ENCODE data around the gene PRH2. TPM values are rescaled to one million over a fixed set of nuclear protein-coding genes. Genes with fewer than 3 reads are reported as not detected.

Gene PRH2
- total RNA-seq, 2 experiments from 2014 or later, result not detected

- ATAC-seq, result no peak
- POLR2A ChIA-PET, result no interaction called here
Measured at GRCh38 chr12:10910380-10910779, 18.7 kb upstream of the PRH2 start.

GRCh38 chr12:10919809-10920208, 9.2 kb upstream of the PRH2 start:
- Mint-ChIP-seq H3K27ac (no peak overlapping the region), H3K36me3 (ENCODE audit: low read depth) (no peaks in the 10 kb centered on the region), H3K9me3 (no peaks in the 10 kb centered on the region), H3K27me3 (no peaks in the 10 kb centered on the region), H3K4me3 (no peak overlapping the region), H3K4me1 (ENCODE audit: low read depth) (no peaks in the 10 kb centered on the region)
- no peak for TF ChIP-seq CTCF (IDR thresholded peaks at IDR 0.05)
- DNase-seq (no peak), ATAC-seq (no peak)
- ChIA-PET POLR2A (no interaction called here), CTCF (no interaction called here)
- intact Hi-C loops (cut with micrococcal nuclease), result no loop called here

More at GRCh38 chr12:10910380-10910779, 18.7 kb upstream of the PRH2 start:
- intact Hi-C loops (cut with micrococcal nuclease), result no loop called here
- no peak for DNase-seq
- Mint-ChIP-seq H3K4me1 (ENCODE audit: low read depth) (peaks cover 2% of the 10 kb centered on the region), H3K36me3 (ENCODE audit: low read depth) (peaks cover 6% of the 10 kb centered on the region), H3K27me3 (no peaks in the 10 kb centered on the region), H3K4me3 (no peak overlapping the region), H3K9me3 (peaks cover 13% of the 10 kb centered on the region), H3K27ac (no peak overlapping the region)
- CTCF ChIA-PET, result no interaction called here
- no peak for TF ChIP-seq CTCF (IDR thresholded peaks at IDR 0.05)

- Mint-ChIP-seq H3K36me3 (ENCODE audit: low read depth) (no peaks in the 10 kb centered on the region), H3K27me3 (no peaks in the 10 kb centered on the region), H3K9me3 (no peaks in the 10 kb centered on the region), H3K27ac (no peak overlapping the region), H3K4me1 (ENCODE audit: low read depth) (no peaks in the 10 kb centered on the region), H3K4me3 (no peak overlapping the region)
- DNase-seq (no peak), ATAC-seq (no peak)
- no peak for TF ChIP-seq CTCF (IDR thresholded peaks at IDR 0.05)
- ChIA-PET CTCF (no interaction called here), POLR2A (no interaction called here)
- intact Hi-C loops (cut with micrococcal nuclease), result no loop called here
Measured at GRCh38 chr12:10926269-10926668, 2.8 kb upstream of the PRH2 start.

GRCh38 chr12:10936506-10936905, 7.5 kb downstream of the PRH2 start:
- Mint-ChIP-seq H3K4me3 (no peak overlapping the region), H3K27ac (no peak overlapping the region), H3K27me3 (no peaks in the 10 kb centered on the region), H3K9me3 (no peaks in the 10 kb centered on the region), H3K36me3 (ENCODE audit: low read depth) (peaks cover 2% of the 10 kb centered on the region), H3K4me1 (ENCODE audit: low read depth) (peaks cover under 1% of the 10 kb centered on the region)
- no peak for TF ChIP-seq CTCF (IDR thresholded peaks at IDR 0.05)
- CTCF ChIA-PET, result no interaction called here
- POLR2A ChIA-PET, result no interaction called here
- ATAC-seq, result no peak
- DNase-seq, result no peak
- intact Hi-C loops (cut with micrococcal nuclease), result no loop called here

GRCh38 chr12:10939163-10939562, 10.1 kb downstream of the PRH2 start, which contains the start of gene TAS2R14:
Gene TAS2R14 (minus strand): TSS chr12:10939263. CDS start chr12:10939207, 56 bp downstream.
- H3K4me3 Mint-ChIP-seq, result no peak within 1 kb of the TSS
- H3K4me1 Mint-ChIP-seq (ENCODE audit: low read depth), result peaks cover 8% of the 10 kb centered on the region
- intact Hi-C loops (cut with micrococcal nuclease), result no loop called here
- TF ChIP-seq CTCF (IDR thresholded peaks at IDR 0.05), result no peak
- ATAC-seq (no peak), DNase-seq (no peak)
- H3K9me3 Mint-ChIP-seq, result no peaks in the 10 kb centered on the region
- H3K27ac Mint-ChIP-seq, result no peak within 1 kb of the TSS
- ChIA-PET POLR2A (no interaction called here), CTCF (no interaction called here)
- H3K36me3 Mint-ChIP-seq (ENCODE audit: low read depth), result peaks cover 4% of the 10 kb centered on the region
- H3K27me3 Mint-ChIP-seq, result no peaks in the 10 kb centered on the region
